Right lobe of liver (tissue), 4 donors: Measurements from ENCODE around the gene ZNF511.

Experiments
- POLR2A ChIP-seq: fragments of 450-650 bp; IDR thresholded peaks from one replicate; pipeline ENCODE4 v1.6.1; 2017; ENCODE audit warnings: antibody characterized with exemption, mild to moderate bottlenecking
- TF ChIP-seq, protein P1 (sequence below), 4 donors: fragments of 200-600 bp in 3 of 4; fragments of 450-650 bp in 1 of 4; IDR thresholded peaks; one replicate each; pipeline versions ENCODE4 v1.5.1 to v1.8.0; 2016 to 2022; ENCODE audit warnings: antibody characterized with exemption in 4 of 4, mild to moderate bottlenecking in 2 of 4
- donor health status: DM: no; HTN: no; CAD: no.
- donor health status: DM: no; HTN: no; CAD: no.
- donor health status: DM: no; HTN: yes; CAD: no.

GRCh38 chr10:133361773-133362441 is 53.2 kb downstream of the ZNF511 start:
- TF ChIP-seq, protein P1, sequence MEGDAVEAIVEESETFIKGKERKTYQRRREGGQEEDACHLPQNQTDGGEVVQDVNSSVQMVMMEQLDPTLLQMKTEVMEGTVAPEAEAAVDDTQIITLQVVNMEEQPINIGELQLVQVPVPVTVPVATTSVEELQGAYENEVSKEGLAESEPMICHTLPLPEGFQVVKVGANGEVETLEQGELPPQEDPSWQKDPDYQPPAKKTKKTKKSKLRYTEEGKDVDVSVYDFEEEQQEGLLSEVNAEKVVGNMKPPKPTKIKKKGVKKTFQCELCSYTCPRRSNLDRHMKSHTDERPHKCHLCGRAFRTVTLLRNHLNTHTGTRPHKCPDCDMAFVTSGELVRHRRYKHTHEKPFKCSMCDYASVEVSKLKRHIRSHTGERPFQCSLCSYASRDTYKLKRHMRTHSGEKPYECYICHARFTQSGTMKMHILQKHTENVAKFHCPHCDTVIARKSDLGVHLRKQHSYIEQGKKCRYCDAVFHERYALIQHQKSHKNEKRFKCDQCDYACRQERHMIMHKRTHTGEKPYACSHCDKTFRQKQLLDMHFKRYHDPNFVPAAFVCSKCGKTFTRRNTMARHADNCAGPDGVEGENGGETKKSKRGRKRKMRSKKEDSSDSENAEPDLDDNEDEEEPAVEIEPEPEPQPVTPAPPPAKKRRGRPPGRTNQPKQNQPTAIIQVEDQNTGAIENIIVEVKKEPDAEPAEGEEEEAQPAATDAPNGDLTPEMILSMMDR (IDR thresholded peaks at IDR 0.05) = no peak
- TF ChIP-seq POLR2A = no peak
